HL-60/S4 treated with phorbol 12-myristate 13-acetate at 8.2 ng/mL for 4 days and 3 days (cell line): ENCODE results near the gene HADHA.
"Not testable (repeated sequence)": the region's sequence is repeated elsewhere in the genome, so short reads cannot be mapped to it uniquely, and the experiment has no call there.

ENCODE experiments used
- in situ Hi-C: fragments of 300-500 bp; cut with MboI; formaldehyde crosslinking; loops from 2 replicates; pipeline ENCODE4 v1.15.0; 2022; ENCODE audit warnings: low sequenced_read_pairs

The HADHA gene

DNA sequence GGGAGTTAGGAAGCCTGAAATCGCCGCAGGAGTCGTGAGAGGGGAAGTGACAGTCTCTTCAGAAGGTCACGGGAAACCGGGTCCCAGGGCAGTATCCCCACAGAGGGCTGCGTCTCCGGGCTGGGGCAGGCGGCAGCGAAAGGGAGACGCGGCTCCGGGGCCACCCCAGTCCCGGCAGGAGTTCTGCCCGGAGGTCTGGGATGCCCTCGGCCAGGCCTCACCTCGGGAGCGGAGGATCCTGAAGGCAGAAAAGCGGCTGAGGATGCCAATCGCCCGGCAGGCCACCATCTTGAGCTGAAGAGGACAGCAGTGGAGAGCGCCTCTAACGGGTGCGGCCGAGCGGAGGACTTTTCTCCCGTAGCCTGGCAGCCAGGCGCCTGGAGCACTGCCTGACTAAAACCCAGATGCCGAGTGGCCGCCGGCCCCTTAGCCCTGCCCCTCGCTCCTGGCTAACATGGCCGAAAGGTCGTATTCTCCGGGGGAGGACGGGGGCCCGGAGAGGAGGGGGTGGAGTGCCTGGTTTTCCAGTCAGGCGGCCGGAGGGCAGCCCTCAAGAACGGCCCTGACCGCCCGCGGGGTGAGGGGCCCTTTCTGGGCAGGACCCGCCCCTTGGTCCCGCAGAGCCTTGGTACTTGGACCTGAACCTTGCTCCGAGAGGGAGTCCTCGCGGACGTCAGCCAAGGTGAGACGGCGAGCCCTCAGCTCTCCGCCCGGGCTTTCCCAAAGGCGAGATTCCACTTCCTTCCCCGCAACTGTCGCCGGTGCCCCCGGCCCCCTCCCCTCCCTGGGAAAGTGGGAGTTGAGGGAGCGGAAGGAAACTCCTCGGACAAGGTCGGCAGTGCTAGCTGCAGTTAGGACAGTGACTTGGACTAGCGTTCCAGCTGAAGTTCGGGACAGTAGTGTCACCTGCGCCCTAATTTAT is at the start of gene HADHA, which contains the start of gene HADHB:
HADHA (minus strand) TSS at position 324 of the 922 bp plus-strand sequence; CDS start at position 288, 36 bp downstream.
HADHB (plus strand) TSS at position 631 of the 922 bp plus-strand sequence. CDS start 9,316 bp downstream, outside the sequence.
- in situ Hi-C loops: no loop called here

DNA sequence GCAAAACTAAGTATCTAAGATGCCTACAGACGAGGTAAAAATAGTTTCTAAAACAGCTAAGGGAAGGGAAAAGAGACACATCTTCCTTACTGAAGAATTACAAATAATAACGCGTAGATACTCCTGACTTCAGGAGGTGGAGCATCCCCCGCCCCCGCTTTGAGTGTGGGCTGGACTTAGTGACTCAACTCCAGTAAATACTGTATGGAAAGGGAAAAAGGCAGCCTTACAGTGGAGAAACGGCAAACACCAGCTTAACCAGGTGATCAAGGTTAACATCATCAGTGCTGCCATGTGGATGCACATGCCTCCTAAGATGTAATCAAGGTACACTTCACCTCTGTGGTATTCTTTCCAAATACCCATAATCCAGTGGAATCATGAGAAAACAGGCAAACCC is 48.2 kb upstream of the HADHA start:
- in situ Hi-C loops: no loop called here

DNA sequence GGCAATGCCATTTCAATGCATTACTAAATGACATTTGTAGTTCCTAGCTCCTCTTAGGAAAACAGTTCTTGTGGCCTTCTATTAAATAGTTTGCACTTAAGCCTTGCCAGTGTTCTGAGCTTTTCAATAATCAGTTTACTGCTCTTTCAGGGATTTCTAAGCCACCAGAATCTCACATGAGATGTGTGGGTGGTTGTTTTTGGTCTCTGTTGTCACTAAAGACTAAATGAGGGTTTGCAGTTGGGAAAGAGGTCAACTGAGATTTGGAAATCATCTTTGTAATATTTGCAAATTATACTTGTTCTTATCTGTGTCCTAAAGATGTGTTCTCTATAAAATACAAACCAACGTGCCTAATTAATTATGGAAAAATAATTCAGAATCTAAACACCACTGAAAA is 45.6 kb upstream of the HADHA start:
- in situ Hi-C loops: no loop called here

DNA sequence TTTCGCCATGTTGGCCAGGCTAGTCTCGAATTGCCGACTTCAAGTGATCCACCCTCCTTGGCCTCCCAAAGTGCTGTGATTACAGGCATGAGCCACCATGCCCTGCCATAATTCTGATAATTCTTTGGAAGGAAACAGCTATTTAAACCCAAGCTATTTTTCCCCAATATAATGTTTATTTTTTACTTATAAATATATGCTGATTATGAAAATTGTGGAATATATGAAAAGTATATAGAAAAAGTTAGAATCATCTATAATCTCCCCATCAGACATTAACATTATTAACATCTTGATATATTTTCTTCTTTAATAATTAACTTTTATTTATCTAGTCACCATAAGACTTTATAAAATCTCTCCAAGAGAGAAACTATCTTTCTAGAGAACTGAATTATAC is 41.5 kb upstream of the HADHA start:
- in situ Hi-C loops: no loop called here

DNA sequence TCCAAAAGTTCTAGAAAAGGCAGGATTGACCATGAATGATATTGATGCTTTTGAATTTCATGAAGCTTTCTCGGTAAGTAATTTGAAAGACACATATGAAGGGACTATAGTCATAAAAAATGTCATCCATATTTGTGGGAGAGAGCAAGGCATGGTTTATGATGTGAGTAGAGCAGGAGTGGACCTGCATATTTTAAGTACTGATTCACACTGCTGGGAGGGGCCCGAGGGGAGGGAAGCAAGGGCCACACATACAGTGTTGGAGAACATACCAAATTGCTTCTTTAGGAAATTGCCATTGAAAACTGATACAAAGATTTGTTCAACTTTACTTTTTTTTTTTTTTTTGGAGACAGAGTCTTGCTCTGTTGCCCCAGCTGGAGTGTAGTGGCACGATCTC is 39.7 kb upstream of the HADHA start:
- in situ Hi-C loops: no loop called here

- in situ Hi-C loops: no loop called here
These were observed 39.2 kb upstream of the HADHA start for GRCh38 chr2:26283606-26284005.

DNA sequence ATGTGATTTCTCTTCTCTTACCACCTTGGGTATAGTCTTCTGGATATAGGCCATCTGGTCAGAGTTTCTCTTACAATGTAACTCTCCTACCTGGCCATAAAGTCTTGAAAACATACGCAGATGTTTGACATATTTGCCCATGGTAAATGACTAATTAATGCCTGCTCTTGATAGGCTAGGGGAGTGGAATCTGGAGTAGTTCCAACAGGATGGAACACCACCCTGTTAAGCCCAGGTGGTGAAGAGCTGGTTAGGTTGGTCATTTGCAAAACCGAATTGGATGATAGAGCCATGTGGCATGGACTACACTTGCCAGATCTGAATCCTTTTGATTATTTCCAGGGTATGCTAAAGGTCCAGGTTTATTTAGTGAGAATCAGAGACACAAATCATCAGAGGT is 36.8 kb upstream of the HADHA start:
- in situ Hi-C loops: no loop called here

DNA sequence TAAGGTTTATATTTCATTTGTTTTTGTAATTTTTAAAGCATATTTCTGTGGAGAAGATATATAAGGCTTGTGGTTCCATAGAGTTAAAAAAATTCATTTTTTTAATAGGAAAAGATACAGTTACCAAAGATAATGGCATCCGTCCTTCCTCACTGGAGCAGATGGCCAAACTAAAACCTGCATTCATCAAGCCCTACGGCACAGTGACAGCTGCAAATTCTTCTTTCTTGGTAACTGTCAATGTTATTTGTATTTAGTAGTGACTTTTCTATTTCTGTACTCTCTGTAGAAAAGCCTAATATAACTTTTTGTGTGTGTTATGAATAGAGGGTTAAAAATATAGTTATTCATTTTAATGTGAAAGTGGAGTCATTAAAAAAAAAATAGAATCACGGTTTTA is 35.5 kb upstream of the HADHA start:
- in situ Hi-C loops: no loop called here

DNA sequence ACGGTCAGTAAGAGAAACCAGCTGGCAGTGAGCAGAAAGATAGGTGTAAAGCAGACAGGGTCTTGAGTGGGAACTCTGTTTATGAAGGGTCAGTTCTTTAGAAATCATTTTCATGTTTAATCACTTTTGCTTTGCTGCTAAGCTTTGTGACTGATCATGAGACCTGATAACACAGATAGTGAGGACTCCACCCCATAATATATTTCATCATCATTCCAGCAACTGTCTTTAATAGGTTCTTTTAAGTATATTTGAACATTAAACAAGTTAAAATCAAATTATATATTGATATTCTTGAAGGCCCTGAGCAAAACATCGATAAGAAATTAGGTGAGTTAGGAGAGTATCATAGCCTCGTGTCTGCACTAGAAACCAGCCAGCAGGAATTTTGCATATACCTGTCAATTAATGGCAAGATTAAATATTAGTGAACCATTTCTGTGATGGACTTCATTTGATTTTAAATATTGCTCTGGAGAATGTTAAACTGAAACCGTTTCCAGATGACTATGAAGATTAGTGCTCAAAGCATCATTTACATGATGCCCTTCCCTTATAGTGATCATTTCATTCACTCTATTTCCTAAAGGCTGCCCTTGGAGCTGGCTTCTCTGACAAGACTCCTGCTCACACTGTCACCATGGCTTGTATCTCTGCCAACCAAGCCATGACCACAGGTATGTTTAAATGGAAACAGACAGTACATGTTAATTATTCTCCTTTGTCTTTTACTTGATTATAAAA is 32.2 kb upstream of the HADHA start:
- in situ Hi-C loops: no loop called here

DNA sequence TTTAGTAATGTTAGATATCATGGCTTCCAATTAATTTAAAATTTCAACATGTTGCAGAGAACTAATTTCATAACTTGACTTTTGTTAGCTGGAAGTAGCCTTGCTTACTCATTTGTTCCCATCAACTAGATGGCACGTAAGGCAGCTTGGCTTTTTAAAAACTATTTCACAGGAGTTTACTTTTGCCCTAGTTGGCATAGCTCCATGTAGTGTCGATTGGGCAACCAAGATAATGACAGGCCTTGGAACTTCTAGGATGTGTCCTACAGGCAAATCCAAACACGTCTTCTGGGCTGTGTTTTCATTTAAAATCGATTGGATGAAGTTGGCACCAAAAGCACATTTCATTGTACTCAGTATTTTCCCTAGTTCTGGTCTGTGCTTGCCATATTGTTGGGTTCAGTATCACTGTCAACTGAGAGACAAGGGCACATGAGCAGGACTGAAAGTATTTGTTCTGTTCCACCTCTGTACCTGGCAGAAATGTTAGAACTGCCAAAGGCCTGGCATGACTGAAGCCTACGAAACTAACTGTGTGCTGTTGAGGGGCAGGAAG is 29.7 kb upstream of the HADHA start:
- in situ Hi-C loops: no loop called here

GRCh38 chr2:26273501-26273900 is 29.1 kb upstream of the HADHA start:
- in situ Hi-C loops: no loop called here

DNA sequence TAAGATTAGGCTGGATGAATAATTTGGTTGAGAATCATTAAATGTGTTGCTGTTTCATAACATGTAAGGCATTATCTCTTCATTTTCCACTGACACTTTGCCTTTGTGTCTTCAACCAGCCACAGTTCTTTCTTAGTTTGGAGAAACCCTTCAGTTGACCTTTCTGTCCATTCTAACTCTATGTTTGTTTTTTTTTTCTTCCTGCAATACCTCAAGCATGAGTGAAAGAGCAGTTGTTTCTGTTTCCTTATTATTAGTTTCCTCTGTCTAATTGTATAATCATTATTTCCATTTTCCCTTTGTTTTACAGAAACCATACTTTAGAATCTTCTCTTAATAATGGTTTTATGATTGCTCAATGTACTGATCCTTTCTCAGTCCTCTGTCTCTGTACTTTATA is 25.9 kb upstream of the HADHA start:
- in situ Hi-C loops: no loop called here

DNA sequence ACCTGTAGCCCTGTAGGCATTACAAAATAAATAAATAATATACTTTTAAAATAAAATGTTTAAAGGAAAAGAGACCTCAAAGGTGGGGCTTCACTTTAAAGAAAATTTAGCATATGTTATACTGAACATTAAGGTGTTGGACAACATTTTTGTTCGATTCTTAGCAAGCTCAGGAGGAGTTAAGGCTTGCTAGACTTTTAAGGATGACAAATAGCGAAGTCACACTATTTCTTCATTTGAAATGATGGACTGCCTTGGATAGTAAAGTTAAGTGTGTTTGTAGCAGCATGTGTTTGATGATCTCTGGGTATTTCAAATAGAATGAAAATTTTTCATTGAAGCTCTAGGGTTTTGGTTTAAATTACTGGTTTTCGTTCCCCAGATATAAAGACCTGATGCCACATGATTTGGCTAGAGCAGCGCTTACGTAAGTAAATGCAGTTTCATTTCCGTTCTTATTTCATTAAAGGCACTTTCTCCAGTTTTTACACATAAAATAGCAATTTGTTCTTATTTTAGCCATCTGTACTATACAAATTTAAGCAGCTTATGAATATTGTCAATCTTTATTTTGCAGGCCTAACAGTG is 25.2 kb upstream of the HADHA start:
- in situ Hi-C loops: no loop called here

DNA sequence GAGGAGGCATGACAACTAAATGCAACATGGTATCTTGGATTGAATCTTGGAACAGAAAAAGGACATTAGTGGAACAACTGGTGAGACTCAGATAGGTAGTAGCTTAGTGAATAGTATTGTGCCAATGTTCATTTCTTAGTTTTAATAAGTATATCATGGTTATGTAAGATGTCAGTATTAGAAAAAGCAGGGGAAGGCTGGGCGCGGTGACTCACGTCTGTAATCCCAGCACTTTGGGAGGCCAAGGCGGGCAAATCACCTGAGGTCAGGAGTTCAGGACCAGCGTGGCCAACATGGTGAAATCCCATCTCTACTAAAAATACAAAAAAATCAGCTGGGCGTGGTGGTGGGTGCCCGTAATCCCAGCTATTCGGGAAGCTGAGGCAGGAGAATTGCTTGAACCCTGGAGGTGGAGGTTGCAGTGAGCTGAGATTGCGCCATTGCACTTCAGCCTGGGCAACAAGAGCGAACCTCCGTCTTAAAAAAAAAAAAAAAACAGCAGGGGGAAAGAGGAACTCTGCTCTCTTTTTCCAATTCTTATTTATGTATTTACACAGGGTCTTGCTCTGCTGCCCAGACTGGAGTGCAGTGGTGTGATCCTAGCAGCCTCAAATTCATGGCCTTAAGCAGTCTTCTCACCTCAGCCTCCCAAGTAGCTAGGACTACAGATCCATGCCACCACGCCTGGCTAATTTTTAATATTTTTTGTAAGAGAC is 24.4 kb upstream of the HADHA start:
- in situ Hi-C loops: not testable (repeated sequence)

GRCh38 chr2:26268213-26268612 is 23.8 kb upstream of the HADHA start:
- in situ Hi-C loops: no loop called here

- in situ Hi-C loops: not testable (repeated sequence)
These were observed 14.4 kb upstream of the HADHA start for GRCh38 chr2:26258836-26259235.

- in situ Hi-C loops: no loop called here
These were observed 11.4 kb upstream of the HADHA start for GRCh38 chr2:26255759-26256384.

DNA sequence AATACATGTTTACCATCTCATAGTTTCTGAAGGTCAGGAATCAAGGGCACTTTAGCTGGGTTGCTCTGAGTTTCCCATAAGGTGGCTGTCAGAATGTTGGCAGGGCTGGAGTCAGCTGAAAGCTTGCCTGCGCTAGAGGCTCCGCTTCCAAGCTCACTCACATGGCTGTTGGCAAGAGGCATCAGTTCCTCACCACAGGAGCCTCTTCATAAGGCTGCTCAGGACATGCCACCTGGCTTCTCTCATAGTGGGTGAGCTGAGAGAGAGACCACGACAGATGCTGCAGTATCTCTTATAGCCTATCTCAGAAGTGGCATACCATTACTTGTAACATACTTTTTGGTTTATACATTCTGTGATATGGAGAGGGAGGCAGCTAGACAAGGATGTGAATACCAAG is 7.5 kb upstream of the HADHA start:
- in situ Hi-C loops: no loop called here

- in situ Hi-C loops: no loop called here
These were observed 5.2 kb upstream of the HADHA start for GRCh38 chr2:26249625-26250024.

DNA sequence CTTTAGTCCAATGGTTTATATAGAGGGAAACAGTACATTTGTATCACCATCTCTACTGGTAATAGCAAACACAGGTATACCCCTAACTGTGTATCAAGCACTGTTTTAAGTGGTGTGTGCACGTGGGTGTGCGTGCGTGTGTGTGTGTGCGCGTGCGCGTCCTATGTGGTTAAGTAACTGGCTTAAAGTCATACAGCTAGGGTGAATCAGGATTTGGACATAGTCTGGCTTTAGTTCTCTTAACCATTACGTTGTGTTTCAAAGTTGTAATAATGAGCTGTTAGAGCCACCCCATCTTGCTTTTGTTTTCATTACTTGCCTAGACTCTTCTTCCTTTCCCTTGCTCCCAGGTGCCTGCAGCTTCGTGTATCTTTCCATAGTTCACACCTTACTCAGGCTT is 2.4 kb upstream of the HADHA start:
- in situ Hi-C loops: no loop called here
